ENCODE measurements around the gene NOCT.

Gene NOCT

GRCh38 chr4:139015269-139015947, at the start of gene NOCT:
NOCT (plus strand) TSS chr4:139015781; CDS start chr4:139015982, 201 bp downstream.
- Histone ChIP-seq H3K27me3 (no peaks in the 10 kb centered on the region), H3K9me3 (no peaks in the 10 kb centered on the region), H3K36me3 (no peaks in the 10 kb centered on the region), H3K4me3 (peak within 1 kb of the TSS; percentile 64 to 79), H3K27ac (peak within 1 kb of the TSS; percentile 84 to 87), H3K4me1 (peaks cover 0 to 20% (median 8%) of the 10 kb centered on the region in 4 donors)
- peak; percentile 86 to 92 for DNase-seq
- peak; percentile 28 to 41 for TF ChIP-seq CTCF (IDR thresholded peaks at IDR 0.05)
- intact Hi-C loops (cut with DNase I; ENCODE audit: low total_unique reads) = loop anchor here (10.0 kb wide), 1 partner anchor 159 kb away; the partner anchor contains the start of gene ELF2

GRCh38 chr4:138967313-138967712, 48.3 kb upstream of the NOCT start:
- Histone ChIP-seq H3K4me1 (no peaks in the 10 kb centered on the region), H3K27ac (no peak overlapping the region), H3K4me3 (no peak overlapping the region), H3K36me3 (no peaks in the 10 kb centered on the region), H3K27me3 (no peaks in the 10 kb centered on the region), H3K9me3 (no peaks in the 10 kb centered on the region)
- no peak for TF ChIP-seq CTCF (IDR thresholded peaks at IDR 0.05)
- DNase-seq = no peak
- intact Hi-C loops (cut with DNase I; ENCODE audit: low total_unique reads) = no loop called here

GRCh38 chr4:138972956-138973801, 42.4 kb upstream of the NOCT start:
- Histone ChIP-seq H3K27me3 (no peaks in the 10 kb centered on the region), H3K27ac (no peak overlapping the region), H3K36me3 (no peaks in the 10 kb centered on the region), H3K4me3 (no peak overlapping the region), H3K9me3 (no peaks in the 10 kb centered on the region), H3K4me1 (no peaks in the 10 kb centered on the region)
- DNase-seq = no peak
- intact Hi-C loops (cut with DNase I; ENCODE audit: low total_unique reads) = no loop called here
- TF ChIP-seq CTCF (IDR thresholded peaks at IDR 0.05) = no peak

- no peaks in the 10 kb centered on the region for H3K36me3 ChIP-seq
- no peak overlapping the region for H3K27ac ChIP-seq
- no peak for TF ChIP-seq CTCF (IDR thresholded peaks at IDR 0.05)
- intact Hi-C loops (cut with DNase I; ENCODE audit: low total_unique reads) = no loop called here
- no peak overlapping the region for H3K4me3 ChIP-seq
- H3K9me3 ChIP-seq = no peaks in the 10 kb centered on the region
- H3K27me3 ChIP-seq = no peaks in the 10 kb centered on the region
- DNase-seq = no peak
- H3K4me1 ChIP-seq = no peaks in the 10 kb centered on the region
Measured at GRCh38 chr4:138975225-138975624, 40.4 kb upstream of the NOCT start.

GRCh38 chr4:138976526-138976925, 39.1 kb upstream of the NOCT start:
- H3K27ac ChIP-seq = no peak overlapping the region
- no peak for DNase-seq
- no peaks in the 10 kb centered on the region for H3K36me3 ChIP-seq
- no peak for TF ChIP-seq CTCF (IDR thresholded peaks at IDR 0.05)
- H3K9me3 ChIP-seq = no peaks in the 10 kb centered on the region
- H3K27me3 ChIP-seq = no peaks in the 10 kb centered on the region
- H3K4me3 ChIP-seq = no peak overlapping the region
- intact Hi-C loops (cut with DNase I; ENCODE audit: low total_unique reads) = no loop called here
- H3K4me1 ChIP-seq = no peaks in the 10 kb centered on the region
